Ascending aorta (tissue), 2 donors: ENCODE results near the gene CCT4. TPM values are rescaled to one million over a fixed set of nuclear protein-coding genes. Genes with fewer than 3 reads are reported as not detected.
A peak's percentile ranks its signal among the peaks of the same experiment; 100 is the strongest.

Source experiments
- DNase-seq, 2 donors: peaks; one replicate each; pipeline ENCODE4 v3.0.0-alpha.2; 2019; ENCODE audit warnings: low spot score in 2 of 2
- H3K27ac ChIP-seq, 2 donors: fragments of 200-600 bp; sonication (generic); one replicate each; pipeline ENCODE4 v1.5.1; 2016 to 2017; ENCODE audit warnings: mild to moderate bottlenecking in 1 of 2
- H3K27me3 ChIP-seq: fragments of 200-600 bp; sonication (generic); one replicate; pipeline ENCODE4 v1.5.1; 2017
- H3K36me3 ChIP-seq, 2 donors: fragments of 200-600 bp; sonication (generic); one replicate each; pipeline ENCODE4 v1.5.1; 2016
- H3K4me1 ChIP-seq, 2 donors: fragments of 200-600 bp; sonication (generic); one replicate each; pipeline ENCODE4 v1.5.1; 2016 to 2017; ENCODE audit warnings: mild to moderate bottlenecking in 1 of 2
- H3K4me3 ChIP-seq, 2 donors: fragments of 200-600 bp; sonication (generic); one replicate each; pipeline ENCODE4 v1.5.1; 2016 to 2017; ENCODE audit warnings: mild to moderate bottlenecking in 1 of 2
- H3K9me3 ChIP-seq, 2 donors: fragments of 200-600 bp; sonication (generic); one replicate each; pipeline ENCODE4 v1.5.1; 2016
- intact Hi-C: fragments of 100-400 bp; cut with DNase I; formaldehyde crosslinking; loops from one replicate; pipeline ENCODE4 v1.15.1; 2023
- total RNA-seq: library from RNA; depleted of rRNA; stranded (reverse); fragments of >200 nt; gene quantifications from one replicate; pipeline ENCODE4 v1.1.0, GENCODE V29; 2016
- TF ChIP-seq, protein P1 (sequence below), 3 experiments: fragments of 200-600 bp in 2 of 3; fragments of 450-650 bp in 1 of 3; sonication (generic) in 2 of 3; IDR thresholded peaks; one replicate each; pipeline ENCODE4 v1.5.1; 2016 to 2019; ENCODE audit warnings: antibody characterized with exemption in 3 of 3, mild to moderate bottlenecking in 1 of 3, moderate library complexity in 1 of 3

The CCT4 gene
- total RNA-seq, 1 donor from 2014 or later = 35.3 TPM

DNA sequence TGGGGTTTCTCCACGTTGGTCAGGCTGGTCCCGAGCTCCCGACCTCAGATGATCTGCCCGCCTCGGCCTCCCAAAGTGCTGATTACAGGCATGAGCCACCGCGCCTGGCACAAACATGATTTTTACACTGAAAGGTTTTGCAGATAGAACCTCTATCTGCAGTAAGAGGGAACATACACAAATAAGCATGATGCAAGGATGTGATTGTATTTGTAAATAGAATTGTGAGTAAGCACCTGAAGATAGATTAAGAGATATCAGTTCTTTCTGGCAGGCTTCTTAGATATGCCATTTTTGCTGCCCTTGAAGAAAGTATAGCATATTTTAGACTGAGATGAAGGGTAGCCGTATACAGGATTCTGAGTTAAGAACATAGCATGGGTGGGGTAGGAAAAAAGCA is 20.7 kb upstream of the CCT4 start:
- Histone ChIP-seq H3K4me1 (peaks cover 4 to 6% of the 10 kb centered on the region in 2 donors), H3K27me3 (no peaks in the 10 kb centered on the region), H3K27ac (no peak overlapping the region), H3K36me3 (no peaks in the 10 kb centered on the region), H3K9me3 (no peaks in the 10 kb centered on the region), H3K4me3 (no peak overlapping the region)
- TF ChIP-seq, protein P1, sequence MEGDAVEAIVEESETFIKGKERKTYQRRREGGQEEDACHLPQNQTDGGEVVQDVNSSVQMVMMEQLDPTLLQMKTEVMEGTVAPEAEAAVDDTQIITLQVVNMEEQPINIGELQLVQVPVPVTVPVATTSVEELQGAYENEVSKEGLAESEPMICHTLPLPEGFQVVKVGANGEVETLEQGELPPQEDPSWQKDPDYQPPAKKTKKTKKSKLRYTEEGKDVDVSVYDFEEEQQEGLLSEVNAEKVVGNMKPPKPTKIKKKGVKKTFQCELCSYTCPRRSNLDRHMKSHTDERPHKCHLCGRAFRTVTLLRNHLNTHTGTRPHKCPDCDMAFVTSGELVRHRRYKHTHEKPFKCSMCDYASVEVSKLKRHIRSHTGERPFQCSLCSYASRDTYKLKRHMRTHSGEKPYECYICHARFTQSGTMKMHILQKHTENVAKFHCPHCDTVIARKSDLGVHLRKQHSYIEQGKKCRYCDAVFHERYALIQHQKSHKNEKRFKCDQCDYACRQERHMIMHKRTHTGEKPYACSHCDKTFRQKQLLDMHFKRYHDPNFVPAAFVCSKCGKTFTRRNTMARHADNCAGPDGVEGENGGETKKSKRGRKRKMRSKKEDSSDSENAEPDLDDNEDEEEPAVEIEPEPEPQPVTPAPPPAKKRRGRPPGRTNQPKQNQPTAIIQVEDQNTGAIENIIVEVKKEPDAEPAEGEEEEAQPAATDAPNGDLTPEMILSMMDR (IDR thresholded peaks at IDR 0.05) = no peak
- no peak for DNase-seq
- intact Hi-C loops = no loop called here

- peak overlapping the region; percentile 58 to 61 for H3K27ac ChIP-seq
- H3K9me3 ChIP-seq = no peaks in the 10 kb centered on the region
- peaks cover 4 to 6% of the 10 kb centered on the region in 2 donors for H3K4me1 ChIP-seq
- no peaks in the 10 kb centered on the region for H3K27me3 ChIP-seq
- TF ChIP-seq, protein P1 (IDR thresholded peaks at IDR 0.05) = no peak
- intact Hi-C loops = no loop called here
- DNase-seq = no peak
- H3K36me3 ChIP-seq = no peaks in the 10 kb centered on the region
- peak overlapping the region; percentile 67 to 77 for H3K4me3 ChIP-seq
Measured at GRCh38 chr2:61906186-61906470, 17.7 kb upstream of the CCT4 start.

DNA sequence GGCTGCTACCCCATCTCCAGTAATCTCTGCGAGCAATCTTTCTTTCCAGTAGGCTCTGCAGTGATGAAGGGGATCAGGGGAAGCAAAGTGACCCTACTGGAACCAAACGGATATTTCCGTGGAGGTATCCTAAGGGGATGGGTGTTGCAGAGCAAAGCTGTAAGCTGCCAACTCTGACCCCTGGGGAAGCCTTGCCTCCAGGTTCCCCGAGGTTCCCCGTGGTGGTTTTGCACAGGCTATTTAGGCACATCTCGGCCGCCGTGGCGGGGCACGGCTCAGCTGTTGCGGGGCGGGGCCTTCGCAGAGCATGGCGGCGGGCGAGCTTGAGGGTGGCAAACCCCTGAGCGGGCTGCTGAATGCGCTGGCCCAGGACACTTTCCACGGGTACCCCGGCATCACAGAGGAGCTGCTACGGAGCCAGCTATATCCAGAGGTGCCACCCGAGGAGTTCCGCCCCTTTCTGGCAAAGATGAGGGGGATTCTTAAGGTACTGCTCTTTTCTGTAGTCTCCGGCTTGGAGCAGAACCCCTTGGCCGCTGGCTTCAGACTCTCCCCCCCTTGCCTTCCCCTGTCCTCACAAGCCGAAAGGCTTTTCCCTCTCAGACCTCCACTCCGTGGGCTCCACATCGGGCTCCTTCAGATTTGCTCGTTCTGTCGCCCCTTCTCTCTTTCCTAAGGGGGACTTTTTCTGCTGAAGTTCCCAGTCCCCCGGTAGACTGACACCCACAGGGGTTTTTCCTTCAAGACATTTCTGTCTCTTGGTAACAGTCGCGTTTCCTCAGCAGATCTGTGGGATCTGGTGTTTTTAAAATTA is 17.1 kb upstream of the CCT4 start, which contains the start of gene COMMD1:
COMMD1 (plus strand) TSS at position 303 of the 814 bp plus-strand sequence; CDS start at position 308, 5 bp downstream.
- Histone ChIP-seq H3K36me3 (no peaks in the 10 kb centered on the region), H3K9me3 (no peaks in the 10 kb centered on the region), H3K4me1 (peaks cover 4 to 6% of the 10 kb centered on the region in 2 donors), H3K4me3 (peak within 1 kb of the TSS; percentile 67 to 77), H3K27ac (peak within 1 kb of the TSS; percentile 58 to 61), H3K27me3 (no peaks in the 10 kb centered on the region)
- TF ChIP-seq, protein P1 (IDR thresholded peaks at IDR 0.05) = no peak
- intact Hi-C loops = no loop called here
- peak; percentile 29 to 88 for DNase-seq

GRCh38 chr2:61900281-61900680 is 11.8 kb upstream of the CCT4 start:
- TF ChIP-seq, protein P1 (IDR thresholded peaks at IDR 0.05) = no peak
- no peaks in the 10 kb centered on the region for H3K36me3 ChIP-seq
- no peak for DNase-seq

GRCh38 chr2:61898810-61899209 is 10.4 kb upstream of the CCT4 start:
- Histone ChIP-seq H3K27ac (no peak overlapping the region), H3K9me3 (no peaks in the 10 kb centered on the region), H3K4me3 (no peak overlapping the region), H3K4me1 (no peaks in the 10 kb centered on the region), H3K36me3 (no peaks in the 10 kb centered on the region), H3K27me3 (no peaks in the 10 kb centered on the region)
- intact Hi-C loops = no loop called here
- no peak for DNase-seq
- TF ChIP-seq, protein P1 (IDR thresholded peaks at IDR 0.05) = peak in 1 of 3 experiments; percentile 37

More at GRCh38 chr2:61900281-61900680, 11.8 kb upstream of the CCT4 start:
- no peaks in the 10 kb centered on the region for H3K9me3 ChIP-seq
- intact Hi-C loops = no loop called here
- no peak overlapping the region for H3K4me3 ChIP-seq
- peaks cover 0 to 4% of the 10 kb centered on the region in 2 donors for H3K4me1 ChIP-seq
- H3K27me3 ChIP-seq = no peaks in the 10 kb centered on the region
- no peak overlapping the region for H3K27ac ChIP-seq
